Mucosa of descending colon (tissue), 3 donors: ENCODE measurements around the gene NPBWR2. TPM values are rescaled to one million over a fixed set of nuclear protein-coding genes. Genes with fewer than 3 reads are reported as not detected.

Experiments used
- ATAC-seq: fragments of 200-7000 bp; cut with Tn5 transposase; one replicate; pipeline ENCODE4 v1.9.1; 2020; ENCODE audit warnings: mild to moderate bottlenecking, moderate library complexity
- DNase-seq, 3 donors: peaks; one replicate each; pipeline ENCODE4 v3.0.0-alpha.2; 2020
- H3K36me3 ChIP-seq: fragments of 200-600 bp; one replicate; pipeline ENCODE4 v1.8.0; 2021; ENCODE audit warnings: low read depth, mild to moderate bottlenecking
- H3K4me1 ChIP-seq: fragments of 200-600 bp; one replicate; pipeline ENCODE4 v1.8.0; 2021; ENCODE audit warnings: low read depth, mild to moderate bottlenecking
- H3K4me3 ChIP-seq: fragments of 200-600 bp; one replicate; pipeline ENCODE4 v1.8.0; 2021; ENCODE audit warnings: mild to moderate bottlenecking
- H3K9me3 ChIP-seq: fragments of 200-600 bp; one replicate; pipeline ENCODE4 v1.8.0; 2021; ENCODE audit warnings: mild to moderate bottlenecking
- intact Hi-C, 2 donors: fragments of 100-400 bp; cut with DNase I in 1 of 2; cut with micrococcal nuclease in 1 of 2; formaldehyde crosslinking; loops; one replicate each; pipeline versions ENCODE4 v1.11.0 to v1.11.1; 2022; cut with DNase I, micrococcal nuclease
- total RNA-seq, 3 donors: library from RNA; stranded (reverse); fragmentation: NEBNext Ultra II Directional in 2 of 3; extraction: Animal tissue kit (Norgen Biotek cat#: 25700) in 2 of 3; gene quantifications; one replicate each; pipeline versions ENCODE4 v1.2.1 to v1.2.4, GENCODE V29; 2021 to 2023
- TF ChIP-seq, protein P1 (sequence below): fragments of 200-600 bp; IDR thresholded peaks from one replicate; pipeline ENCODE4 v1.8.0; 2022; ENCODE audit warnings: antibody characterized with exemption, mild to moderate bottlenecking
- donor health status: DM: no; HTN: no; CAD: no; lungs with moderate emphysema.
- donor health status: DM: no; HTN: no; CAD: no.
- donor health status: DM: no; HTN: yes; CAD: no.

Gene NPBWR2
- total RNA-seq, 3 donors from 2014 or later: not detected

DNA sequence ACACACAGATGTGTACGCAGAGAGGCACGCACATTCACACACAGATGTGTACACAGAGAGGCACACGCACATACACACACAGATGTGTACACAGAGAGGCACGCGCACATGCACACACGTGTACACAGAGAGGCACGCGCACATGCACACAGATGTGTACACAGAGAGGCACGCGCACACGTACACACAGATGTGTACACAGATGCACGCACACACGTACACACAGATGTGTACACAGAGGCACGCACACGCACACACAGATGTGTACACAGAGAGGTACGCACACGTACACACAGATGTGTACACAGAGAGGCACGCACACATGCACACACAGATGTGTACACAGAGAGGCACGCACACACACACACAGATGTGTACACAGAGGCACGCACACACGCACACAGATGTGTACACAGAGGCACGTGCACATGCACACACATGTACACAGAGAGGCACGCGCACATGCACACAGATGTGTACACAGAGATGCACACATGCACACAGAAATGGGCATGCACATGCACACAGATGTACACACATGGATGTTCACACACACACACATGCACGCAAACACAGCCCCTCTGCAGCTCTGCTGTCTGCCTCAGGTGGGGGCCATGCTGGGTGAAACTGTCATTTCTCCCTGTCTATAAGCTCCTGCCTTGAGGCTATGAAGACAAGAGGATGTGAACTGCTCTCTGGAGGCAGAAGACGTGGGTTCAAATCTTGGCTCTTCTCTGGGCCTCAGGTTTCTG lies 42.6 kb upstream of the NPBWR2 start:
- peaks cover 7% of the 10 kb centered on the region for H3K9me3 ChIP-seq
- intact Hi-C loops: no loop called here
- H3K36me3 ChIP-seq: no peaks in the 10 kb centered on the region
- ATAC-seq (no peak), DNase-seq (no peak)
- H3K4me1 ChIP-seq: no peaks in the 10 kb centered on the region
- TF ChIP-seq, protein P1, sequence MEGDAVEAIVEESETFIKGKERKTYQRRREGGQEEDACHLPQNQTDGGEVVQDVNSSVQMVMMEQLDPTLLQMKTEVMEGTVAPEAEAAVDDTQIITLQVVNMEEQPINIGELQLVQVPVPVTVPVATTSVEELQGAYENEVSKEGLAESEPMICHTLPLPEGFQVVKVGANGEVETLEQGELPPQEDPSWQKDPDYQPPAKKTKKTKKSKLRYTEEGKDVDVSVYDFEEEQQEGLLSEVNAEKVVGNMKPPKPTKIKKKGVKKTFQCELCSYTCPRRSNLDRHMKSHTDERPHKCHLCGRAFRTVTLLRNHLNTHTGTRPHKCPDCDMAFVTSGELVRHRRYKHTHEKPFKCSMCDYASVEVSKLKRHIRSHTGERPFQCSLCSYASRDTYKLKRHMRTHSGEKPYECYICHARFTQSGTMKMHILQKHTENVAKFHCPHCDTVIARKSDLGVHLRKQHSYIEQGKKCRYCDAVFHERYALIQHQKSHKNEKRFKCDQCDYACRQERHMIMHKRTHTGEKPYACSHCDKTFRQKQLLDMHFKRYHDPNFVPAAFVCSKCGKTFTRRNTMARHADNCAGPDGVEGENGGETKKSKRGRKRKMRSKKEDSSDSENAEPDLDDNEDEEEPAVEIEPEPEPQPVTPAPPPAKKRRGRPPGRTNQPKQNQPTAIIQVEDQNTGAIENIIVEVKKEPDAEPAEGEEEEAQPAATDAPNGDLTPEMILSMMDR: no peak
- H3K4me3 ChIP-seq: no peak overlapping the region

DNA sequence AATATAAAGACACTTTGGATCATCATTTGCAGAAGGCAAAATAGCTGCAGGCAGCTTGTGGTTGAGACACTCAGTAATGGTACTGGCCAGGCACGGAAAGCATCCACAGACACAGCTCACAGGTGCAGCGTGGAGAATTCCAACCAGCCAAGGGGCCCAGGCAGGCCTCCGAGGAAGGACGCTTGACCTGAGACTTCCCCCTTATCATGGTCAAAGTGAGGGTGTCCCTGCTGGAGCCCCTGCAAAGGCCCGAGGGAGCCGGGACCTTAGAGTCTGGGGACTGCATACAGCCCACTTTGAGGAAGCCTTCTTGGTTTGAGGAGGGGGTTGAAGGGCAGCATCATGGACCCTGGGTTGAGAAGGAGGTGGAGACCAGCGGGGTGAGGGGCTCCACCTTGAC lies 41.8 kb upstream of the NPBWR2 start:
- H3K9me3 ChIP-seq: peaks cover 9% of the 10 kb centered on the region
- no peaks in the 10 kb centered on the region for H3K36me3 ChIP-seq
- no peaks in the 10 kb centered on the region for H3K4me1 ChIP-seq
- intact Hi-C loops: no loop called here
- TF ChIP-seq, protein P1: no peak
- ATAC-seq: no peak
- DNase-seq: no peak
- no peak overlapping the region for H3K4me3 ChIP-seq

DNA sequence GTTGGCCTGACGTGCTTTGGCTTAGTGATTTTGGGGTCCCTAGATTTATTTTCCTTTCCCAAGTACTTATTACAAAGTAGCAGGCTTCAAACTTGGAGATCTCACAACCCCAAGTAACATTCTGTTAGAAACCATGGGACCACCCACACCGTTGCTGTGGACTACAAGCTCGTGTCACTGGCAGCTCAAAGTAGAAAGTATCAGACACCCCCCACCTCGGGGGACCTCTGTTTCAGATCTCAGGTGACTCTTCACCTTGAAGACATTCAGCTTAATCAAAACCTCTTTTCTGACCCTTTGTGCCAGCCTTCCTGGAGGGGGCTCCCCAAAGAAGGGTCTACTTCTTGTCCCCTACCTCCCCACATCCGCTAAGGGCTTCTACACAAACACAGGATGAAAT lies 41.2 kb upstream of the NPBWR2 start:
- DNase-seq (no peak), ATAC-seq (no peak)
- Histone ChIP-seq H3K4me3 (no peak overlapping the region), H3K4me1 (no peaks in the 10 kb centered on the region), H3K9me3 (peaks cover 9% of the 10 kb centered on the region), H3K36me3 (no peaks in the 10 kb centered on the region)
- TF ChIP-seq, protein P1: no peak
- intact Hi-C loops: no loop called here

DNA sequence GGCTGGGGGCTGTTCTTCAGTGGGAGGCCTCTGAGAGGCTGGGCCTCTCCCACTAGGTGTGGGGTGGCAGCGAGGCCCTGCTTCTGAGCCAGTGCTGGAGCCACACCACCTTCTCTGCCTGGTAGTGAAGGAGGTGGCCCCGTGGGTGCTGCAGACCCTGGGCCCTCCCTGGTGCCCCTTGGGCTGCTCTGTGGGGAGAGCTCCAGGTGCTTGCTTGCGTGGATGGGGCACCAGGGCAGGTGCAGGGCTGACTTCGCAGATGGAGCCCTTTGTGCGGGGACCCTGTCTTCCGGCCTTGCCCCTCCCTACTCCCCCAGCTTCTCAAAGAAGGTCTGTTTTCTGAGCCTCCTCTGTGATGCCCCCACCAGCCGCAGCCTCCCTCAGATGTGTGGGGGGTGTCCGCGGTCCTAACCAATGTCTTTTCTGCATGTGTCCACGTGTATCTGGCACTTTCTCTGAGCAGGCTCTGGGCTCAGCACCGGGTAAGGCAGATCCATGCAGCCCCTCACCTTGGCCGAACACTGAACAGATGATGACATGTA lies 39.6 kb upstream of the NPBWR2 start:
- peaks cover 9% of the 10 kb centered on the region for H3K9me3 ChIP-seq
- intact Hi-C loops: no loop called here
- ATAC-seq: no peak
- H3K4me3 ChIP-seq: no peak overlapping the region
- DNase-seq: no peak
- no peaks in the 10 kb centered on the region for H3K4me1 ChIP-seq
- TF ChIP-seq, protein P1: no peak
- H3K36me3 ChIP-seq: no peaks in the 10 kb centered on the region

DNA sequence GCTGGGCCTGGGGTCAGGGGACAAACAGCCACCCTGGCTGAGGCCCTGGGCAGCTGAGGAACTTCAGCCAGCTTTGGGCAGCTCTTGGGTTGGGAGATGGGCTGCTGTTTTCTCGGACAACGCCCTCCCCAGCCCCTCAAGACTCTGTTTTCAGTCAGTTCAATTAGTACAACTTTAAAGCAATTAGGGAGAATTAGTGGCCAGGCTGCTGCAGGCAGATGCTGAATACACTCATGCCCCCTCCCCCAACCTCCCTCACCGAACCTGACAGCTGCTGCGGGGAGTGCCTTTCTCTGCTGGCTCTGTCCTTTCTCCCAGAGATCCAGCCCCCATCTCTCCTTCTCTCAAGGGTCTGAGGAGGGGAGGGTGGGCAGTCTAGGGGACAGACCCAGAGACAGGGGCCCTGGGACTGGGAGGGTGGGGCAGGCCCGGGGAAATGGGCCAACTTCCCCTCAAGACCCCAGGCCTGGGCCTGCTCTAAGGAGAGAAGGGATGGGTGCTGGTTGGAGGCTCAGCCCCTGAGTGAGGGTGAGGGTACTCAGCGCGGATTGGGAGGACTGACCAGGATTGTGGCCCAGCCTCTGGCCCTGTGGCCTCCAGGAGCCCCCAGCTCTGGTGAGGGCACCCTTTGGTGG lies 39.1 kb upstream of the NPBWR2 start:
- TF ChIP-seq, protein P1: no peak
- H3K9me3 ChIP-seq: peaks cover 9% of the 10 kb centered on the region
- no peak overlapping the region for H3K4me3 ChIP-seq
- intact Hi-C loops: no loop called here
- H3K36me3 ChIP-seq: no peaks in the 10 kb centered on the region
- ATAC-seq: no peak
- DNase-seq: no peak
- H3K4me1 ChIP-seq: no peaks in the 10 kb centered on the region
